HUES64 (cell line): Measurements from ENCODE around the gene ARHGAP22.

ENCODE experiments used
- H3K27ac ChIP-seq: 2 replicates; pipeline ENCODE4 v1.7.0; 2013; ENCODE audit warnings: low read depth, low read length, inconsistent platforms
- H3K27me3 ChIP-seq: 2 replicates; pipeline ENCODE4 v1.6.1; 2013; ENCODE audit warnings: mild to moderate bottlenecking, low read length; ENCODE audit not compliant: insufficient read depth
- H3K36me3 ChIP-seq: 2 replicates; pipeline ENCODE4 v1.6.1; 2013; ENCODE audit warnings: mild to moderate bottlenecking, low read length; ENCODE audit not compliant: insufficient read depth
- H3K4me1 ChIP-seq: 2 replicates; pipeline ENCODE4 v1.6.1; 2013; ENCODE audit warnings: mild to moderate bottlenecking, low read length, moderate library complexity; ENCODE audit not compliant: insufficient read depth
- H3K4me3 ChIP-seq: 2 replicates; pipeline ENCODE4 v1.5.1; 2013; ENCODE audit warnings: mild to moderate bottlenecking, low read length, moderate library complexity
- H3K9ac ChIP-seq: 2 replicates; pipeline ENCODE4 v1.6.1; 2013; ENCODE audit warnings: mild to moderate bottlenecking, low read depth, low read length
- H3K9me3 ChIP-seq: 2 replicates; pipeline ENCODE4 v1.6.1; 2013; ENCODE audit warnings: low read depth, low read length; ENCODE audit not compliant: insufficient read depth
- WGBS: fragments of 150-250, 120-280 bp; methylation state at CpG from one replicate; pipeline ENCODE4 v1.1.7; 2013; ENCODE audit warnings: missing lambda C conversion rate; 5-methylcytosine and 5-hydroxymethylcytosine counted together

The ARHGAP22 gene

GRCh38 chr10:48612236-48612943, 7.5 kb upstream of the ARHGAP22 start:
- Histone ChIP-seq H3K9me3 (no peaks in the 10 kb centered on the region), H3K4me3 (no peak overlapping the region), H3K36me3 (no peaks in the 10 kb centered on the region), H3K9ac (no peak overlapping the region), H3K27ac (no peak overlapping the region), H3K27me3 (no peaks in the 10 kb centered on the region), H3K4me1 (no peaks in the 10 kb centered on the region)
- WGBS: 90% methylated on average over 3 of the region's 3 CpGs

DNA sequence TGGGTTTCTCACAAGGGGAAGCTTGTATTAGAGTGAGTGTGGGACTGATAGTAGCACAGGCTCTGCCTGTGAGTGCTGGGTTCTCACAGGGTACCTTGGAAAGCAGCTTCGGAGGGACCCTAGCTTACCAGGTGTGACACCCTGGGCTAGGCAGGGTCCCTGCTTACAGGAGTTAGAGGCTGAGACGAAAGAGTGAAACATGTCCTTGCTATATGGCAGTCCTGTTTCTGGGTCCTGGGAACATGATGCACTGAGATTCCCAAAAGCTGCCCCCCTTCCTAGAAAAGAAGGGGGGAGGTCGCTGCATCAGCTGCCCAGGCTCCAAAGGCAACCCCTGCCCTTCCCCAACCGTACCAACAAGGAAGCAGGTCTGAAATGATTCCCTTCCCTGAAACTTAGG, 6.3 kb upstream of the ARHGAP22 start:
- Histone ChIP-seq H3K9me3 (no peaks in the 10 kb centered on the region), H3K9ac (no peak overlapping the region)

DNA sequence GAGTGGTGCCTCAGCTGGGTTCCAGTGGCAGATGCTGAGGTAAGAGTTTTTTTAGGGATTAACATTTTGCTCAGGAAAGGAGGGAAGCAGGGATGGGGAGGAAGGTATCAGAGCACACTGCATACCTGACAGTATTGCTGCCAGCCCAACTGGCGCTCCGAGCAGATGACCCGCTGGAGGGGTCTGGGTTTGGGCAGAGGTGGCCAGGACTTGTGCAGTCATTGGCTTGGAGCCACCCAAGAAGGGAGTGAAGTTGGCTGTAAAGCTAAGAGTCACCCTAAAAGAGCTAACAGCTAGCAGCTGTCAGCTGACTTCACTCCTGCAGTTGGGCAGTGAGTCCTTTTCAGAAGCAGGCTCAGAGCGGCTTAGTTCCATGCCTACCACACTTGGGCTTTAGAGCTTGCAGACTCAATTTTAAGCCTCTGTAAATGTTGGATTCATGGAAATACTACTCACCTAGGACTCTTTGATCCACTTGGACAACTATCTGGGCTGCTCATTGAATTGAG, 5.8 kb upstream of the ARHGAP22 start:
- H3K36me3 ChIP-seq: no peaks in the 10 kb centered on the region
- H3K9me3 ChIP-seq: no peaks in the 10 kb centered on the region
- H3K27ac ChIP-seq: no peak overlapping the region
- no peak overlapping the region for H3K4me3 ChIP-seq
- H3K9ac ChIP-seq: no peak overlapping the region
- no peaks in the 10 kb centered on the region for H3K27me3 ChIP-seq
- 93% methylated on average over 4 of the region's 4 CpGs for WGBS
- no peaks in the 10 kb centered on the region for H3K4me1 ChIP-seq

More for the DNA sequence above, 6.3 kb upstream of the ARHGAP22 start:
- Histone ChIP-seq H3K4me1 (no peaks in the 10 kb centered on the region), H3K27me3 (no peaks in the 10 kb centered on the region), H3K27ac (no peak overlapping the region), H3K36me3 (no peaks in the 10 kb centered on the region), H3K4me3 (no peak overlapping the region)
- 84% methylated on average over 3 of the region's 4 CpGs for WGBS

- Histone ChIP-seq H3K9me3 (no peaks in the 10 kb centered on the region), H3K36me3 (no peaks in the 10 kb centered on the region), H3K9ac (no peak overlapping the region), H3K4me3 (no peak overlapping the region), H3K27me3 (0 out of 2 replicates have a peak, but pooled peaks cover 5% of the 10 kb centered on the region), H3K27ac (no peak overlapping the region), H3K4me1 (no peaks in the 10 kb centered on the region)
- 92% methylated on average over 4 of the region's 4 CpGs for WGBS
Measured at GRCh38 chr10:48609899-48610584, 5.2 kb upstream of the ARHGAP22 start.

DNA sequence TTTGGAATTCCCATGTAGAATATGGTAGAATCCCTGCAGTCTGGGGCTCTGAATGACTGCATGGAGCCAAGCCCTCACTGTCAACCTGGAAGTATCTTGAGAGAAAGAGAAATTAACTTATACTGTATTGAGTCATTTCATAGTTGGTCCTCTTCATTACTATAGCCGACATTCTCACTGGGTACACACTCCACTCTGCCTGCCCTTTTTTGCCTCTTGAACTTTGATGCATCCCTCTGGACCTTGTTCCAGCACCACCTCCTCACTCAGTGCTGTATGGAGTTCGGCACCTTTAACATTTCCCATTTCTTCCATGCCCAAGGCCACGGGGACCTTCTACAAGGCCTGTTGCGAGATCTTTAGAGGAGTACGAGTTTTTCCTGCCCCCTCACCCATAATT, 4.6 kb upstream of the ARHGAP22 start:
- H3K9me3 ChIP-seq: no peaks in the 10 kb centered on the region
- H3K27me3 ChIP-seq: peaks cover 9% of the 10 kb centered on the region
- H3K4me3 ChIP-seq: no peak overlapping the region
- no peaks in the 10 kb centered on the region for H3K36me3 ChIP-seq
- WGBS: 96% methylated on average over 5 of the region's 5 CpGs
- no peak overlapping the region for H3K27ac ChIP-seq
- no peak overlapping the region for H3K9ac ChIP-seq
- no peaks in the 10 kb centered on the region for H3K4me1 ChIP-seq

GRCh38 chr10:48608976-48609375, 4.1 kb upstream of the ARHGAP22 start:
- H3K36me3 ChIP-seq: no peaks in the 10 kb centered on the region
- H3K4me3 ChIP-seq: no peak overlapping the region
- no peak overlapping the region for H3K27ac ChIP-seq
- peaks cover 14% of the 10 kb centered on the region for H3K27me3 ChIP-seq
- peaks cover 2% of the 10 kb centered on the region; the same call in 1 of the 2 replicates for H3K4me1 ChIP-seq
- no peak overlapping the region for H3K9ac ChIP-seq
- no peaks in the 10 kb centered on the region for H3K9me3 ChIP-seq

- 66% methylated on average over 3 of the region's 3 CpGs for whole genome bisulfite sequencing
- H3K9ac ChIP-seq: no peak overlapping the region
- no peaks in the 10 kb centered on the region for H3K36me3 ChIP-seq
- H3K27me3 ChIP-seq: peaks cover 16% of the 10 kb centered on the region
- no peak overlapping the region for H3K4me3 ChIP-seq
- H3K27ac ChIP-seq: no peak overlapping the region
- no peaks in the 10 kb centered on the region for H3K9me3 ChIP-seq
- peaks cover 9% of the 10 kb centered on the region; the same call in 1 of the 2 replicates for H3K4me1 ChIP-seq
Measured at GRCh38 chr10:48608279-48608681, 3.4 kb upstream of the ARHGAP22 start.

DNA sequence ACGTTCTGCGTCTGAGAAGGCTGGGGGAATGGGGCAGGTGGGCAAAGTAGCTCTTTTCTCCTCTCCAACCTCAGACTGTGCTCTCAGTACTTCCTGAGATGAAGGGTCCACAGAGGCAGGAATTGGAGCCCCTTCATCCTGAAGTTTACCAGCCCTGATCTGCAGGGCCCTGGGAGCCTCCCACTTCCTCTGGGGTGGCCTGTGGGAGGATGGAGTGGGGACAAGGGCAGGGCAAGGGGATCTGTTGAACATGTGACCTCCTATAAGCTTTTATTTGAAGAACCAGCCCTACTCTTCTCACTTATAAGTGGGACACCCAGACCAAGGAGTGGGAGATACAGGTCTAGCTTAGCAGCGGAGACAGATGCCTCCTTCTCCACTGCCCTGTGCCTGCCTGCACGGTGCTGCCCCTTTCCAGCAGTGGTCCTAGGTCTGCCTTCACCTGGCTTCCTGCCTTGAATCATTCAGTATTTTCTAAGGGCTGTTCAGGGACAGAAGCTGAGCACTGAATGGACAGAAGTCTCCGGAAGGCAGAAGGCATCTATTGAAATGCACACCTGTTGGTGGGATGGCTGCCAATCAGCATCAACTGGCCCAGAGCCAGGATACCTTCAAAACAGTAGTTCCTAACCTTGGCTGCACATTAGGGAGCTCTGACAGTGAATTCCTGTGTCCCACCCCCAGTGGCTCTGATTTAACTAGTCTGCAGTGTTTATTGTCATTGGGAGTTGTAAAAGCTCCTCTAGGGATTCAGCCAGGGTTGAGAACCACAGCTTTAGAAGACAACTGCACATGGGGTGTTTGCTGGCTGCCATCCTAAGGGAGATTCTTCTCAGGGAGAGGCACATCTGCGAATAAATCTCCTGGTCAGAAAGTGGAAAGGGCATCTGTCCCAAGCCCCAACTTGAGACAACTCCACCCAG, 2.7 kb upstream of the ARHGAP22 start:
- no peak overlapping the region for H3K9ac ChIP-seq
- H3K9me3 ChIP-seq: no peaks in the 10 kb centered on the region
- peaks cover 16% of the 10 kb centered on the region for H3K27me3 ChIP-seq
- H3K27ac ChIP-seq: no peak overlapping the region
- peaks cover 9% of the 10 kb centered on the region; the same call in 1 of the 2 replicates for H3K4me1 ChIP-seq
- WGBS: 78% methylated on average over 6 of the region's 6 CpGs
- no peak overlapping the region for H3K4me3 ChIP-seq
- H3K36me3 ChIP-seq: no peaks in the 10 kb centered on the region

DNA sequence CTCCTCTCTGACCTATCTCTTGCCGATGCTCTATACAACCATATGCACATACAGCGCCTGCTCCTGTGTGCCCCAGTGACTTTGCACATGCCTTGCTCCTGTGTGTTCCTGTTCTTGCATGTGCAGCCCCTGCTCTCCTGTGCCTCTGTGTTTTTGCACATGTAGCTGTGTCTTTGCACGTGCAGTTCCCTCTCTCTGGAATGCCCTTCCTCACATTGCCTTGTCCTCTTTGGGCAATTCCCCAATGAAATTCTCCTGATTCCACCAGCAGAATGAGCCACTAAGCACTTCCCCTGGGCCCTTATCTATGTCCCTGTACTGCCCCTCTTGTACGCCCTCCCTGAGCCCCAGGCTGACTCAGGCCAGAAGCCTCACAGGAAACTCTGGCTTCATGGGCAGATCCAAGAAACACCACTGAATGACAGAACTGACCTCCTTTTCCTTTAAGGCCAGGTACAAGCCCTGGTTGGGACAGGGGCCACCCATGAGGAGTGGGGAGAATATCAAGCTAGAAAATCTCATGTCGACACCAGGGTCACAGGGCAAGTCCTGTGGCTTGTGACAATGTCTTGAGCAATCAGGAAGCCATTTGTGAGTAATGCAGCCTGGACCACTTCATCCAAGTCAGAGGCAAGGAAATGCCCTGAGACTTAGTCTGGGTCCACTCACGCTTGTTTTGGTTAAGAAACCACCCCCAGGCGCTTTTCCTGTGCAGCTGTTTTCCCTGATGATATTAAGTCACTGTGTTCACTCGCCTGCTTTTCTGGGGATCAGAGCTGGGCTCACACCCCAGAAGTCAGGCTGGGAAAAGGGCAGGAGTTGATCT, 1.9 kb upstream of the ARHGAP22 start:
- peaks cover 9% of the 10 kb centered on the region; the same call in 1 of the 2 replicates for H3K4me1 ChIP-seq
- no peak overlapping the region for H3K9ac ChIP-seq
- H3K27ac ChIP-seq: no peak overlapping the region
- WGBS: 92% methylated on average over 8 of the region's 8 CpGs
- H3K4me3 ChIP-seq: no peak overlapping the region
- no peaks in the 10 kb centered on the region for H3K36me3 ChIP-seq
- H3K27me3 ChIP-seq: peaks cover 16% of the 10 kb centered on the region
- no peaks in the 10 kb centered on the region for H3K9me3 ChIP-seq

DNA sequence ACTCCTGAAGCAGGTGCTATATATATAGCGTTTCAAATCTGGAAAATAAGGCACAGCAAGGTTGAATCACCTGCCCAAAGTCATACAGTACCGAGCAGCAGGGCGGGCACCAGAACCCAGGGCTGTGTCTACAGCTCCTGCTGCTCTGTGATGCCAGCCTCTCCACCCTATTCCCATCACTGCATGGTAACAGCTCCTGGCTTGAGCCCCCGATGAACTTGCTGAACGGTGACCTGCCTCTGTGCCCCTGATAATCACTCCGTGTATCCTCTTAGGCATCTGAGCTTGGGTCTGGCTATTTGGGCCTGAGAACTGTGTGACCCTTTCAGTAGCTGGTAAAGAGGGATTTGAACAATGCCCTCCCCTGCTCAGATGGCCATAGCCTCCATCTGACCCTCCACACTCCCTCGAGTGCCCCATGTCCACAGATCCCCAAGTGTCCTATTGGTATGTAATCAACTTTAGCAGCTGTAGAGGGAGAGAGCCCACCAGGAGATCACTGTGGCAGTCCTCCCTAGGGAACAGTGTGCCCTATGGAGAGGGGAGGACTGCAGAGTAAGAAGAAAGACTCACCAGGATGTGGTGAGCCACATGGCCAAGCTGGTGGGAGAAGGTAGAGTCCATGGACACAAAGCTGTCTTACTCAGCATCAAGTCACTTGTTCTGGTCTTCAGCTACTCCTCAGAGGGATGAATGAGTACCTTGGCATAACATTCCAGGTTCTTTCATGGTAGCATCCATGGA, 1.1 kb upstream of the ARHGAP22 start:
- WGBS: 96% methylated on average over 7 of the region's 7 CpGs
- Histone ChIP-seq H3K27ac (no peak overlapping the region), H3K36me3 (no peaks in the 10 kb centered on the region), H3K4me1 (peaks cover 9% of the 10 kb centered on the region; the same call in 1 of the 2 replicates), H3K27me3 (peaks cover 16% of the 10 kb centered on the region), H3K9me3 (no peaks in the 10 kb centered on the region), H3K9ac (no peak overlapping the region), H3K4me3 (no peak overlapping the region)
